Mesenchymal stem cell (in vitro differentiated cells and primary cell): ENCODE measurements around the gene INSYN2A.

ENCODE experiments used
- DNase-seq: peaks from one replicate; pipeline ENCODE4 v3.0.0-alpha.2; 2013
- H2AFZ ChIP-seq: one replicate; pipeline ENCODE4 v1.6.1; 2013; ENCODE audit warnings: low read depth, mild to moderate bottlenecking, control low read depth, inconsistent platforms, low read length, moderate library complexity
- H2AK5ac ChIP-seq: 2 replicates; pipeline ENCODE4 v1.6.1; 2013; ENCODE audit warnings: low read length, moderate library complexity, mild to moderate bottlenecking, inconsistent platforms; ENCODE audit not compliant: severe bottlenecking
- H2BK120ac ChIP-seq: one replicate; pipeline ENCODE4 v1.6.1; 2013; ENCODE audit warnings: low read depth, mild to moderate bottlenecking, inconsistent platforms, low read length, moderate library complexity
- H2BK12ac ChIP-seq, 2 experiments: one replicate each; pipeline ENCODE4 v1.6.1; 2013; ENCODE audit warnings: inconsistent platforms in 2 of 2, low read length in 2 of 2, mild to moderate bottlenecking in 2 of 2, moderate library complexity in 2 of 2, control low read depth in 1 of 2
- H2BK15ac ChIP-seq: one replicate; pipeline ENCODE4 v1.6.1; 2013; ENCODE audit warnings: mild to moderate bottlenecking, low read depth, inconsistent platforms; ENCODE audit not compliant: poor library complexity, severe bottlenecking
- H2BK5ac ChIP-seq: 2 replicates; pipeline ENCODE4 v1.6.1; 2013; ENCODE audit warnings: low read depth, mild to moderate bottlenecking, low read length, control low read depth, inconsistent platforms; ENCODE audit not compliant: poor library complexity, severe bottlenecking
- H3K14ac ChIP-seq, 2 experiments: one replicate each; pipeline ENCODE4 v1.6.1; 2013; ENCODE audit warnings: inconsistent platforms in 2 of 2, low read length in 2 of 2, control low read depth in 1 of 2, mild to moderate bottlenecking in 1 of 2, moderate library complexity in 1 of 2
- H3K18ac ChIP-seq, 2 experiments: one replicate each; pipeline ENCODE4 v1.6.1; 2013; ENCODE audit warnings: inconsistent platforms in 2 of 2, low read length in 2 of 2, control low read depth in 1 of 2, low read depth in 1 of 2, mild to moderate bottlenecking in 1 of 2
- H3K23ac ChIP-seq, 2 experiments: one replicate each; pipeline ENCODE4 v1.6.1; 2013; ENCODE audit warnings: inconsistent platforms in 2 of 2, low read length in 2 of 2, mild to moderate bottlenecking in 2 of 2, moderate library complexity in 2 of 2, control low read depth in 1 of 2
- H3K27ac ChIP-seq: 2 replicates; pipeline ENCODE4 v1.5.1; 2013; ENCODE audit warnings: mild to moderate bottlenecking, moderate library complexity, low read length, control low read depth, inconsistent platforms; ENCODE audit not compliant: poor library complexity, severe bottlenecking
- H3K27me3 ChIP-seq, 2 experiments: 2 replicates each; pipeline versions ENCODE4 v1.6.1 to v1.7.0; 2013; ENCODE audit warnings: low read length in 2 of 2, mild to moderate bottlenecking in 2 of 2, moderate library complexity in 2 of 2, control low read depth in 1 of 2, inconsistent platforms in 1 of 2; ENCODE audit not compliant: control insufficient read depth in 1 of 2, insufficient read depth in 1 of 2
- H3K36me3 ChIP-seq, 2 experiments: 2 replicates each; pipeline versions ENCODE4 v1.6.1 to v1.7.0; 2013; ENCODE audit warnings: low read length in 2 of 2, control low read depth in 1 of 2, inconsistent platforms in 1 of 2, low read depth in 1 of 2, mild to moderate bottlenecking in 1 of 2; ENCODE audit not compliant: insufficient read depth in 2 of 2, control insufficient read depth in 1 of 2
- H3K4ac ChIP-seq, 2 experiments: one replicate each; pipeline ENCODE4 v1.6.1; 2013; ENCODE audit warnings: inconsistent platforms in 2 of 2, low read length in 2 of 2, mild to moderate bottlenecking in 2 of 2, moderate library complexity in 2 of 2, control low read depth in 1 of 2, low read depth in 1 of 2
- H3K4me1 ChIP-seq: 2 replicates; pipeline ENCODE4 v1.6.1; 2013; ENCODE audit warnings: low read depth, low read length, control low read depth; ENCODE audit not compliant: control insufficient read depth, insufficient read depth
- H3K4me2 ChIP-seq: 2 replicates; pipeline ENCODE4 v1.6.1; 2013; ENCODE audit warnings: low read length, mild to moderate bottlenecking, inconsistent platforms; ENCODE audit not compliant: poor library complexity, severe bottlenecking
- H3K4me3 ChIP-seq, 2 experiments: 2 replicates each; pipeline versions ENCODE4 v1.5.1 to v1.7.0; 2013; ENCODE audit warnings: low read length in 2 of 2, mild to moderate bottlenecking in 2 of 2, control low read depth in 1 of 2, low read depth in 1 of 2; ENCODE audit not compliant: insufficient read depth in 1 of 2
- H3K79me1 ChIP-seq: replicated peaks from 2 replicates; pipeline ENCODE4 v1.6.1; 2013; ENCODE audit warnings: mild to moderate bottlenecking, control low read depth, low read length, inconsistent platforms; ENCODE audit not compliant: poor library complexity, severe bottlenecking
- H3K9ac ChIP-seq: 2 replicates; pipeline ENCODE4 v1.7.0; 2013; ENCODE audit warnings: mild to moderate bottlenecking, low read length, moderate library complexity
- H3K9me3 ChIP-seq: 2 replicates; pipeline ENCODE4 v1.7.0; 2013; ENCODE audit warnings: mild to moderate bottlenecking, low read length; ENCODE audit not compliant: control insufficient read depth
- H4K8ac ChIP-seq: one replicate; pipeline ENCODE4 v1.6.1; 2013; ENCODE audit warnings: inconsistent platforms, mild to moderate bottlenecking, low read length, moderate library complexity
- H4K91ac ChIP-seq: one replicate; pipeline ENCODE4 v1.6.1; 2013; ENCODE audit warnings: mild to moderate bottlenecking, low read length, inconsistent platforms
- WGBS: methylation state at CpG from one replicate; pipeline ENCODE4 v1.1.7; 2013; ENCODE audit warnings: mixed read lengths; 5-methylcytosine and 5-hydroxymethylcytosine counted together

The INSYN2A gene

GRCh38 chr10:127198307-127198706 is 1.9 kb upstream of the INSYN2A start:
- no peak overlapping the region for H2BK5ac ChIP-seq
- H3K14ac ChIP-seq = no peak overlapping the region
- H2BK15ac ChIP-seq = no peak overlapping the region
- H2AFZ ChIP-seq = no peak overlapping the region
- H3K4me1 ChIP-seq = peaks cover 28% of the 10 kb centered on the region
- H2BK120ac ChIP-seq = no peak overlapping the region
- no peak overlapping the region for H3K9ac ChIP-seq
- 96% methylated on average over 5 of the region's 5 CpGs for WGBS
- no peak overlapping the region for H3K23ac ChIP-seq
- H2AK5ac ChIP-seq = no peak overlapping the region
- peaks cover 0 to 19% of the 10 kb centered on the region in 2 experiments for H3K27me3 ChIP-seq
- H3K4me2 ChIP-seq = no peak overlapping the region
- no peak overlapping the region for H3K18ac ChIP-seq
- H4K8ac ChIP-seq = no peak overlapping the region
- H2BK12ac ChIP-seq = no peak overlapping the region
- H3K27ac ChIP-seq = no peak overlapping the region
- no peak overlapping the region for H4K91ac ChIP-seq
- no peak for DNase-seq
- H3K36me3 ChIP-seq = peaks cover 10 to 22% of the 10 kb centered on the region in 2 experiments
- no peak overlapping the region for H3K4ac ChIP-seq
- H3K79me1 ChIP-seq = peaks cover 21% of the 10 kb centered on the region
- no peak overlapping the region for H3K4me3 ChIP-seq
- no peaks in the 10 kb centered on the region for H3K9me3 ChIP-seq

DNA sequence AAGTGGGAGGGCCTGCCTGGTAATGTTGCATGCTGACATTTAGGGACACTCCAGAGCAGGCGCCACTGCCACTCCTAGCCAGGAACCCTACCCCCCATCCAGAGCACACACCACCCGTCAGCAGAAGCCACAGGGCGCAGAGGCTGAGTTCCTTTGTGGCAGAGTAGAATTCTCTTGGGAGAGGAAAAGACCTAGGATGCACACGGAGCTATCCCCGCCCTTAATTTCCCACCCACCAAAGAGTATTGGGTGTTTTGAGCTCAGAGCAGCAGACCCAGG is 702 bp upstream of the INSYN2A start:
- Histone ChIP-seq H3K9ac (peak overlapping the region; percentile 78), H3K79me1 (peaks cover 21% of the 10 kb centered on the region), H3K4me1 (peaks cover 28% of the 10 kb centered on the region), H2BK120ac (no peak overlapping the region), H3K4me3 (peak overlapping the region in 1 of 2 experiments; percentile 71), H3K27ac (no peak overlapping the region), H2AFZ (no peak overlapping the region), H3K14ac (peak overlapping the region in 1 of 2 experiments; percentile 5), H3K27me3 (peaks cover 0 to 19% of the 10 kb centered on the region in 2 experiments), H3K4ac (no peak overlapping the region), H2BK12ac (no peak overlapping the region), H3K4me2 (peak overlapping the region; percentile 92), H3K18ac (no peak overlapping the region), H4K91ac (no peak overlapping the region), H2BK5ac (no peak overlapping the region), H2AK5ac (no peak overlapping the region), H3K23ac (no peak overlapping the region), H3K36me3 (peaks cover 5 to 14% of the 10 kb centered on the region in 2 experiments), H2BK15ac (no peak overlapping the region), H3K9me3 (no peaks in the 10 kb centered on the region), H4K8ac (no peak overlapping the region)
- 73% methylated on average over 3 of the region's 5 CpGs for WGBS
- no peak for DNase-seq

DNA sequence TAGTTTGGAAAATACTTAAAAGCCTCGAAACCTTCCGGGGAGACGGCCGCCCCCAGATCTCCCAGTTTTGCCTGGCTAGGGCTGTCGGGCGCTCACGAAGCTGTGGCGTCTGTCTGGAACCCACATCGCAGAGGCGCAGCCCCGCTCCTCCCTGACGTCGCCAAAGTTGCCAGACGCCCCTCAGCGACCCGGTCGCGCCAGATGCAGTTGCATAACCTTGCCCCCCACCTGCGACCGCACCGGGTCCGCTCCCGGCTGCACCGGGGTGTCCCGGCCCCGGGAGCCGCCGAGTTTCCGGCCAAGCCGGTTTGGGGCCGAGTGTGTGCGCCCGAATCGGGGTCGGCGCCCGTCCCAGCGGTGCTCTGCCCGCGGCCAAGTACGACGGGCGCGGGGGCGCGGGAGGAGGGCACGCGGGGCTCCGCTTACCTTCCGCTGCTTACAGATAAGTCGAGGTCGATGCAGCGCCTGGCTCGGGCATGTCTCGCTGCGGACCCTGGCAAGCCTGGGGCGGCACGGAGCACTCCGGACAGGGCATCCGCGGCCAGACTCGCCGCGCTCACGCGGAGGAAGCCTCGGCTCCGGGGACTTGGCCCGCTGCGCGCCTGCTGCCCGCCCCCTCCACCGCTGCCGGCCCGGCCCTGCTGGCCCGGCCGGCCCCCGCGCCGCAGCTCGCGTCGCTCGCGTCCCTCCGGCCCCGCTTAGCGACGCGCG is 665 bp downstream of the INSYN2A start:
- peaks cover 28% of the 10 kb centered on the region for H3K4me1 ChIP-seq
- peak overlapping the region in 1 of 2 experiments; percentile 86 for H3K18ac ChIP-seq
- H3K36me3 ChIP-seq = peaks cover under 1 to 16% of the 10 kb centered on the region in 2 experiments
- peak overlapping the region; percentile 97 for H3K4me2 ChIP-seq
- no peak overlapping the region for H2AFZ ChIP-seq
- peak overlapping the region; percentile 74 for H3K9ac ChIP-seq
- no peak overlapping the region for H3K27ac ChIP-seq
- H2BK15ac ChIP-seq = no peak overlapping the region
- peak overlapping the region in 1 of 2 experiments; percentile 16 for H2BK12ac ChIP-seq
- peak; percentile 33 for DNase-seq
- H3K79me1 ChIP-seq = peaks cover 18% of the 10 kb centered on the region
- H4K91ac ChIP-seq = peak overlapping the region; percentile 29
- under 1% methylated on average over 69 of the region's 91 CpGs for WGBS
- H3K9me3 ChIP-seq = no peaks in the 10 kb centered on the region
- no peak overlapping the region for H2AK5ac ChIP-seq
- H2BK5ac ChIP-seq = no peak overlapping the region
- H3K4ac ChIP-seq = no peak overlapping the region
- H3K27me3 ChIP-seq = peaks cover 0 to 19% of the 10 kb centered on the region in 2 experiments
- H3K14ac ChIP-seq = no peak overlapping the region
- H4K8ac ChIP-seq = peak overlapping the region; percentile 31
- H3K23ac ChIP-seq = peak overlapping the region in 1 of 2 experiments; percentile 86
- H2BK120ac ChIP-seq = no peak overlapping the region
- peak overlapping the region; percentile 57 to 70 for H3K4me3 ChIP-seq

- DNase-seq = no peak
- Histone ChIP-seq H3K4me3 (peak overlapping the region; percentile 28 to 70), H3K14ac (no peak overlapping the region), H3K18ac (no peak overlapping the region), H3K23ac (peak overlapping the region in 1 of 2 experiments; percentile 18), H3K4me2 (peak overlapping the region; percentile 97), H4K91ac (no peak overlapping the region), H3K36me3 (peaks cover 0 to 12% of the 10 kb centered on the region in 2 experiments), H3K4me1 (peaks cover 28% of the 10 kb centered on the region), H2BK120ac (no peak overlapping the region), H3K27ac (no peak overlapping the region), H3K4ac (no peak overlapping the region), H2BK12ac (no peak overlapping the region), H3K9ac (peak overlapping the region; percentile 74), H2AK5ac (no peak overlapping the region), H3K79me1 (peaks cover 18% of the 10 kb centered on the region), H2BK15ac (no peak overlapping the region), H4K8ac (no peak overlapping the region), H3K27me3 (peaks cover 0 to 19% of the 10 kb centered on the region in 2 experiments), H3K9me3 (no peaks in the 10 kb centered on the region), H2AFZ (no peak overlapping the region), H2BK5ac (no peak overlapping the region)
- 3% methylated on average over 28 of the region's 28 CpGs for WGBS
These were observed 1.3 kb downstream of the INSYN2A start for GRCh38 chr10:127195041-127195506.
